Gastrocnemius medialis (tissue), 4 donors: ENCODE data around the gene GPRIN3.

Source experiments
- POLR2A ChIP-seq, 2 donors: fragments of 450-650 bp; IDR thresholded peaks; one replicate each; pipeline ENCODE4 v1.6.1; 2017; ENCODE audit warnings: antibody characterized with exemption in 2 of 2, mild to moderate bottlenecking in 2 of 2, moderate library complexity in 2 of 2
- TF ChIP-seq, protein P1 (sequence below), 5 experiments: fragments of 450-650 bp in 3 of 5; fragments of 200-600 bp in 2 of 5; sonication (generic) in 2 of 5; IDR thresholded peaks in 4 of 5; conservative IDR thresholded peaks in 1 of 5; 1 replicate in 4 of 5; 2 replicates in 1 of 5; pipeline ENCODE4 v1.5.1; 2016 to 2019; ENCODE audit warnings: antibody characterized with exemption in 5 of 5, mild to moderate bottlenecking in 3 of 5, moderate library complexity in 3 of 5

DNA sequence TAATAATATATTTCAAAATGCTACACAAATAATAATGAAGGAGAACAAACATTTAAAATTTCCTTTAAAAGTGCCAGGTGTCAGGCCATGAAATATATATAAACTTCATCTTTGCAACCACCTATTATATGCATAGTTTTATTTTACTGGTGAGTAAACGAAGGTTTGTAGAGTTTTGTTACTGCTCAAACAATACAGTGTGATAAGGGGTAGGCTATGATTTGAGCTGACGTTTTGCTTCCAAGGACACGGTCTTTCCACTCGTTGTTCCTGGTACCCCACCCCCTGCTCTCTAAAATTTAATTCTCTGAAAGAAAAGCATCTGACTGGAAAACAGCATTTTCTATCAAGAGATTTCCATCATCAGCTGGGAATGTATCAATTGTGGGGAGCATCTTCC, 27.2 kb upstream of the GPRIN3 start:
- TF ChIP-seq, protein P1, sequence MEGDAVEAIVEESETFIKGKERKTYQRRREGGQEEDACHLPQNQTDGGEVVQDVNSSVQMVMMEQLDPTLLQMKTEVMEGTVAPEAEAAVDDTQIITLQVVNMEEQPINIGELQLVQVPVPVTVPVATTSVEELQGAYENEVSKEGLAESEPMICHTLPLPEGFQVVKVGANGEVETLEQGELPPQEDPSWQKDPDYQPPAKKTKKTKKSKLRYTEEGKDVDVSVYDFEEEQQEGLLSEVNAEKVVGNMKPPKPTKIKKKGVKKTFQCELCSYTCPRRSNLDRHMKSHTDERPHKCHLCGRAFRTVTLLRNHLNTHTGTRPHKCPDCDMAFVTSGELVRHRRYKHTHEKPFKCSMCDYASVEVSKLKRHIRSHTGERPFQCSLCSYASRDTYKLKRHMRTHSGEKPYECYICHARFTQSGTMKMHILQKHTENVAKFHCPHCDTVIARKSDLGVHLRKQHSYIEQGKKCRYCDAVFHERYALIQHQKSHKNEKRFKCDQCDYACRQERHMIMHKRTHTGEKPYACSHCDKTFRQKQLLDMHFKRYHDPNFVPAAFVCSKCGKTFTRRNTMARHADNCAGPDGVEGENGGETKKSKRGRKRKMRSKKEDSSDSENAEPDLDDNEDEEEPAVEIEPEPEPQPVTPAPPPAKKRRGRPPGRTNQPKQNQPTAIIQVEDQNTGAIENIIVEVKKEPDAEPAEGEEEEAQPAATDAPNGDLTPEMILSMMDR (IDR thresholded peaks at IDR 0.05 in 4 of 5, conservative IDR thresholded peaks at IDR 0.05 in 1 of 5), result no peak
- no peak for TF ChIP-seq POLR2A (IDR thresholded peaks at IDR 0.05)
